ENCODE data around the gene GUCY1A2. TPM values are rescaled to one million over a fixed set of nuclear protein-coding genes. Genes with fewer than 3 reads are reported as not detected.

The GUCY1A2 gene
- polyA plus RNA-seq, 3 donors: not detected

GRCh38 chr11:106957030-106957482 lies 61.2 kb downstream of the GUCY1A2 start:
- Histone ChIP-seq H3K4me2 (replicated peaks; ENCODE audit: extremely low read depth, low read length, poor library complexity, severe bottlenecking) (no peak overlapping the region), H3K27ac (ENCODE audit: low read depth in 1 of 2, low read length in 2 of 2) (no peak overlapping the region), H3K4me1 (ENCODE audit: control insufficient read depth in 1 of 2, insufficient read depth in 2 of 2, low read length in 2 of 2) (no peaks in the 10 kb centered on the region), H3K79me2 (ENCODE audit: insufficient read depth, low read length) (no peaks in the 10 kb centered on the region), H4K20me1 (ENCODE audit: insufficient read depth, low read length) (no peaks in the 10 kb centered on the region), H3K9me3 (replicated peaks in 1 of 2; ENCODE audit: control insufficient read depth in 1 of 2, insufficient read depth in 1 of 2, low read length in 2 of 2) (peaks cover 10 to 12% of the 10 kb centered on the region in 2 donors), H2AFZ (ENCODE audit: insufficient read depth, low read depth, low read length, poor library complexity, severe bottlenecking) (no peak overlapping the region), H3K9ac (ENCODE audit: insufficient read depth, low read length, poor library complexity, severe bottlenecking) (no peak overlapping the region), H3K4me3 (replicated peaks in 1 of 3; ENCODE audit: low read depth in 2 of 3, low read length in 3 of 3) (no peak overlapping the region), H3K27me3 (ENCODE audit: control insufficient read depth in 2 of 2, insufficient read depth in 2 of 2, low read length in 2 of 2) (no peaks in the 10 kb centered on the region), H3K36me3 (replicated peaks in 1 of 2; ENCODE audit: control insufficient read depth in 1 of 2, insufficient read depth in 2 of 2, low read length in 2 of 2) (no peaks in the 10 kb centered on the region)
- intact Hi-C loops (cut with micrococcal nuclease): no loop called here
- no peak for TF ChIP-seq CTCF (IDR thresholded peaks at IDR 0.05)
- Mint-ChIP-seq H3K27ac (no peak overlapping the region), H3K4me1 (no peaks in the 10 kb centered on the region), H3K9me3 (peaks cover 0 to 14% (median 7%) of the 10 kb centered on the region in 7 donors), H3K4me3 (no peak overlapping the region), H3K27me3 (ENCODE audit: low read depth in 3 of 3) (no peaks in the 10 kb centered on the region), H3K36me3 (no peaks in the 10 kb centered on the region)
- no peak for DNase-seq
- WGBS (ENCODE audit: insufficient coverage): 92% methylated on average over 5 of the region's 5 CpGs

- TF ChIP-seq CTCF (IDR thresholded peaks at IDR 0.05): no peak
- Mint-ChIP-seq H3K9me3 (peaks cover 0 to 4% (median 2%) of the 10 kb centered on the region in 7 donors), H3K27ac (no peak overlapping the region), H3K4me3 (no peak overlapping the region), H3K4me1 (no peaks in the 10 kb centered on the region), H3K36me3 (no peaks in the 10 kb centered on the region), H3K27me3 (ENCODE audit: low read depth in 3 of 3) (no peaks in the 10 kb centered on the region)
- no peaks in the 10 kb centered on the region for H3K27me3 ChIP-seq (ENCODE audit: control insufficient read depth in 2 of 2, insufficient read depth in 2 of 2, low read length in 2 of 2)
- H3K4me3 ChIP-seq (replicated peaks in 1 of 3; ENCODE audit: low read depth in 2 of 3, low read length in 3 of 3): no peak overlapping the region
- H2AFZ ChIP-seq (ENCODE audit: insufficient read depth, low read depth, low read length, poor library complexity, severe bottlenecking): no peak overlapping the region
- H3K9me3 ChIP-seq (replicated peaks in 1 of 2; ENCODE audit: control insufficient read depth in 1 of 2, insufficient read depth in 1 of 2, low read length in 2 of 2): no peaks in the 10 kb centered on the region
- H3K4me2 ChIP-seq (replicated peaks; ENCODE audit: extremely low read depth, low read length, poor library complexity, severe bottlenecking): no peak overlapping the region
- intact Hi-C loops (cut with micrococcal nuclease): no loop called here
- no peaks in the 10 kb centered on the region for H4K20me1 ChIP-seq (ENCODE audit: insufficient read depth, low read length)
- H3K27ac ChIP-seq (ENCODE audit: low read depth in 1 of 2, low read length in 2 of 2): no peak overlapping the region
- no peak for DNase-seq
- H3K79me2 ChIP-seq (ENCODE audit: insufficient read depth, low read length): no peaks in the 10 kb centered on the region
- no peaks in the 10 kb centered on the region for H3K36me3 ChIP-seq (replicated peaks in 1 of 2; ENCODE audit: control insufficient read depth in 1 of 2, insufficient read depth in 2 of 2, low read length in 2 of 2)
- no peak overlapping the region for H3K9ac ChIP-seq (ENCODE audit: insufficient read depth, low read length, poor library complexity, severe bottlenecking)
- no peaks in the 10 kb centered on the region for H3K4me1 ChIP-seq (ENCODE audit: control insufficient read depth in 1 of 2, insufficient read depth in 2 of 2, low read length in 2 of 2)
Measured at GRCh38 chr11:106950067-106950491, 68.2 kb downstream of the GUCY1A2 start.

Data from CD14-positive monocyte (primary cell).